Lower leg skin (tissue), 4 donors: ENCODE measurements around the gene CHRNG. TPM values are rescaled to one million over a fixed set of nuclear protein-coding genes. Genes with fewer than 3 reads are reported as not detected.

Experiments used
- DNase-seq, 2 donors: peaks; one replicate each; pipeline ENCODE4 v3.0.0-alpha.2; 2019; ENCODE audit warnings: low spot score in 2 of 2
- H3K4me3 ChIP-seq: fragments of 200-600 bp; sonication (generic); 2 replicates; pipeline ENCODE4 v1.5.1; 2017; ENCODE audit warnings: mild to moderate bottlenecking, low read depth; ENCODE audit not compliant: poor library complexity, severe bottlenecking
- CTCF ChIP-seq, 3 donors: fragments of 450-650 bp; IDR thresholded peaks; one replicate each; pipeline ENCODE4 v1.5.1; 2016; ENCODE audit warnings: antibody characterized with exemption in 3 of 3, mild to moderate bottlenecking in 3 of 3, moderate library complexity in 2 of 3
- WGBS, 2 donors: methylation state at CpG; one replicate each; pipeline ENCODE4 v1.1.5; 2018; 5-methylcytosine and 5-hydroxymethylcytosine counted together
- intact Hi-C: fragments of 100-400 bp; cut with DNase I; formaldehyde crosslinking; loops from one replicate; pipeline ENCODE4 v1.15.0; 2023; ENCODE audit warnings: low total_unique reads
- total RNA-seq, 4 donors: library from RNA; depleted of rRNA; stranded (reverse); fragments of >200 nt; gene quantifications; one replicate each; pipeline ENCODE4 v1.1.0, GENCODE V29; 2016

The CHRNG gene
- total RNA-seq, 4 donors from 2014 or later = not detected

GRCh38 chr2:232593982-232594381 is 54.5 kb downstream of the CHRNG start:
- no peak for DNase-seq
- WGBS, 2 donors = 66 to 77% methylated on average over 7 of the region's 7 CpGs
- no peak for TF ChIP-seq CTCF (IDR thresholded peaks at IDR 0.05)
- intact Hi-C loops = no loop called here
- no peak overlapping the region for H3K4me3 ChIP-seq

Other genes with a start within 250 kb of the CHRNG start
- gene ALPP, start 160.9 kb upstream of the CHRNG start, total RNA-seq = not detected
- gene ALPG, start 132.8 kb upstream of the CHRNG start, total RNA-seq = not detected
- gene ALPI, start 83.5 kb upstream of the CHRNG start, total RNA-seq = not detected
- gene ECEL1, start 51.9 kb upstream of the CHRNG start, total RNA-seq = under 1 TPM in 2 of 4 donors, not detected in 2; 0.10 to 0.39 TPM
- gene PRSS56, start 19.3 kb upstream of the CHRNG start, total RNA-seq = not detected
- not detected for gene CHRND, start 13.5 kb upstream of the CHRNG start, total RNA-seq
- gene TIGD1, start 10.9 kb downstream of the CHRNG start, total RNA-seq = 1 to 10 TPM; 2.2 to 5.4 (median 5.1) TPM
- gene EIF4E2, start 11.0 kb downstream of the CHRNG start, total RNA-seq = 10 to 100 TPM; 29.2 to 44.7 (median 34.6) TPM
- gene EFHD1, start 93.9 kb downstream of the CHRNG start, total RNA-seq = 10 to 100 TPM in 2 of 4 donors, 1 to 10 TPM in 2; 6.7 to 22.1 (median 14.0) TPM
- gene GIGYF2, start 157.6 kb downstream of the CHRNG start, total RNA-seq = 10 to 100 TPM; 57.7 to 78.4 (median 72.5) TPM
- gene KCNJ13, start 236.9 kb downstream of the CHRNG start, total RNA-seq = 1 to 10 TPM in 3 of 4 donors, under 1 TPM in 1; 0.84 to 5.2 (median 3.2) TPM